Activated gamma-delta T cell treated with anti-CD3 and anti-CD28 coated beads, Interleukin-2, amount 50 U/mL, for 16 hours (primary cell): ENCODE measurements around the gene SRD5A1.

ENCODE experiments used
- DNase-seq: peaks from one replicate; pipeline ENCODE4 v3.0.0-alpha.2; 2020; ENCODE audit warnings: low read depth

SRD5A1 gene

GRCh38 chr5:6713274-6714225 lies 80.3 kb downstream of the SRD5A1 start, which contains the start of gene TENT4A:
TENT4A (plus strand) TSS chr5:6713432; CDS start chr5:6713984, 552 bp downstream.
- no peak for DNase-seq

GRCh38 chr5:6714226-6715041 lies 81.2 kb downstream of the SRD5A1 start:
- DNase-seq = no peak

GRCh38 chr5:6715271-6715670 lies 82.0 kb downstream of the SRD5A1 start:
- no peak for DNase-seq

- no peak for DNase-seq
Measured at GRCh38 chr5:6715758-6716628, 82.8 kb downstream of the SRD5A1 start.

- DNase-seq = no peak
Measured at GRCh38 chr5:6716629-6717149, 83.4 kb downstream of the SRD5A1 start.

GRCh38 chr5:6717247-6717646 lies 84.0 kb downstream of the SRD5A1 start:
- DNase-seq = no peak

GRCh38 chr5:6717687-6718086 lies 84.4 kb downstream of the SRD5A1 start:
- DNase-seq = no peak

- DNase-seq = no peak
Measured at GRCh38 chr5:6718161-6718681, 85.0 kb downstream of the SRD5A1 start.

GRCh38 chr5:6718718-6719117 lies 85.5 kb downstream of the SRD5A1 start:
- DNase-seq = no peak

- no peak for DNase-seq
Measured at GRCh38 chr5:6719417-6719816, 86.2 kb downstream of the SRD5A1 start.

- DNase-seq = no peak
Measured at GRCh38 chr5:6719896-6720560, 86.8 kb downstream of the SRD5A1 start.

- DNase-seq = no peak
Measured at GRCh38 chr5:6720561-6720921, 87.3 kb downstream of the SRD5A1 start.

GRCh38 chr5:6721442-6721841 lies 88.2 kb downstream of the SRD5A1 start:
- no peak for DNase-seq

GRCh38 chr5:6722015-6722414 lies 88.8 kb downstream of the SRD5A1 start:
- DNase-seq = no peak

- DNase-seq = no peak
Measured at GRCh38 chr5:6723122-6723815, 90.0 kb downstream of the SRD5A1 start.

- DNase-seq = no peak
Measured at GRCh38 chr5:6723816-6724300, 90.6 kb downstream of the SRD5A1 start.
